Loucy (cell line): ENCODE results near the gene ARHGAP20.

Source experiments
- H2AFZ ChIP-seq: fragments of 200-600 bp; sonication (generic); 2 replicates; pipeline ENCODE4 v1.6.0; 2016; ENCODE audit warnings: antibody characterized with exemption, mild to moderate bottlenecking, low read length, moderate library complexity
- H3F3A ChIP-seq: fragments of 200-600 bp; 2 replicates; pipeline ENCODE4 v1.6.0; 2016; ENCODE audit warnings: antibody characterized with exemption, low read depth, mild to moderate bottlenecking
- H3K27me3 ChIP-seq: fragments of 200-600 bp; sonication (generic); 2 replicates; pipeline ENCODE4 v1.6.1; 2014; ENCODE audit warnings: low read length, mild to moderate bottlenecking; ENCODE audit not compliant: insufficient read depth, poor library complexity, severe bottlenecking
- H3K36me3 ChIP-seq: fragments of 200-600 bp; sonication (generic); 2 replicates; pipeline ENCODE4 v1.6.1; 2016; ENCODE audit warnings: low read length; ENCODE audit not compliant: insufficient read depth
- H3K4me1 ChIP-seq: fragments of 200-600 bp; sonication (generic); 2 replicates; pipeline ENCODE4 v1.5.1; 2014; ENCODE audit warnings: low read length, mild to moderate bottlenecking; ENCODE audit not compliant: insufficient read depth, poor library complexity, severe bottlenecking
- H3K4me2 ChIP-seq: fragments of 200-600 bp; sonication (generic); 2 replicates; pipeline ENCODE4 v1.6.0; 2014; ENCODE audit warnings: antibody characterized with exemption, low read length, low read depth, mild to moderate bottlenecking; ENCODE audit not compliant: poor library complexity, severe bottlenecking
- H3K4me3 ChIP-seq: fragments of 200-600 bp; sonication (generic); 2 replicates; pipeline ENCODE4 v1.5.1; 2014; ENCODE audit warnings: low read length, mild to moderate bottlenecking, mixed read lengths; ENCODE audit not compliant: poor library complexity, severe bottlenecking
- H3K79me2 ChIP-seq: fragments of 200-600 bp; sonication (generic); 2 replicates; pipeline ENCODE4 v1.6.1; 2014; ENCODE audit warnings: low read length; ENCODE audit not compliant: insufficient read depth
- H3K9ac ChIP-seq: fragments of 200-600 bp; sonication (generic); 2 replicates; pipeline ENCODE4 v1.6.0; 2014; ENCODE audit warnings: mild to moderate bottlenecking, low read depth, low read length, moderate library complexity; ENCODE audit not compliant: poor library complexity, severe bottlenecking
- H3K9me2 ChIP-seq: fragments of 200-600 bp; sonication (generic); replicated peaks from 2 replicates; pipeline ENCODE4 v1.6.1; 2016; ENCODE audit warnings: low read depth, low read length, mixed read lengths
- H3K9me3 ChIP-seq: fragments of 200-600 bp; sonication (generic); 2 replicates; pipeline ENCODE4 v1.6.1; 2014; ENCODE audit warnings: mild to moderate bottlenecking, antibody characterized with exemption, low read length, low read depth; ENCODE audit not compliant: insufficient read depth
- H4K20me1 ChIP-seq: fragments of 200-600 bp; sonication (generic); 2 replicates; pipeline ENCODE4 v1.6.0; 2014; ENCODE audit warnings: antibody characterized with exemption, low read length, mild to moderate bottlenecking; ENCODE audit not compliant: insufficient read depth, poor library complexity, severe bottlenecking
- EZH2phosphoT487 ChIP-seq: fragments of 200-600 bp; IDR thresholded peaks from 2 replicates; pipeline ENCODE4 v1.6.1; 2018; ENCODE audit warnings: antibody characterized with exemption, mild to moderate bottlenecking, moderate library complexity, borderline replicate concordance
- TF ChIP-seq, protein P1 (sequence below): fragments of 200-600 bp; sonication (generic); conservative IDR thresholded peaks from 2 replicates; pipeline ENCODE4 v1.5.1; 2014; ENCODE audit warnings: mild to moderate bottlenecking, antibody characterized with exemption, low read length

ARHGAP20 gene

DNA sequence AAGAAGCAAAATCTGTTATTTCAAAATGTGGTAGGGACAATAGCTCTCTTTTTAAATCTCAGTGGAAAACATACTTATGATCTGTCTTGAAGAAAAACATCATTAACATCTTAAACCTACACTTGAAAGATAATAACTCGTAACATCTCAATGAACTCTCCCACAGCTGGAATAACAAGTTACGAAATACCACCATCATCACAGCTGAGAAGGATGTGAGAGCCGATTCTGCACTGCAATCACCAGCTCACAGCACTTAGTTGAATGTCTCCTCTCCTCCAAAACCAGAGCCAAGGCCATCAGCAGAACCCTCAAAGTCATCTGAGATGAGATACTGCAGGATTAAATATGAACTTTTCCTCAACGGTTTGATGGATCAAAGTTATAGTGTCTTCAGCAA, 124.3 kb downstream of the ARHGAP20 start:
- H3K9ac ChIP-seq = no peak overlapping the region
- no peak overlapping the region for H2AFZ ChIP-seq
- no peaks in the 10 kb centered on the region for H3K27me3 ChIP-seq
- no peaks in the 10 kb centered on the region for H4K20me1 ChIP-seq
- no peak overlapping the region for H3K4me3 ChIP-seq
- H3K79me2 ChIP-seq = no peaks in the 10 kb centered on the region
- TF ChIP-seq EZH2phosphoT487 = no peak
- TF ChIP-seq, protein P1, sequence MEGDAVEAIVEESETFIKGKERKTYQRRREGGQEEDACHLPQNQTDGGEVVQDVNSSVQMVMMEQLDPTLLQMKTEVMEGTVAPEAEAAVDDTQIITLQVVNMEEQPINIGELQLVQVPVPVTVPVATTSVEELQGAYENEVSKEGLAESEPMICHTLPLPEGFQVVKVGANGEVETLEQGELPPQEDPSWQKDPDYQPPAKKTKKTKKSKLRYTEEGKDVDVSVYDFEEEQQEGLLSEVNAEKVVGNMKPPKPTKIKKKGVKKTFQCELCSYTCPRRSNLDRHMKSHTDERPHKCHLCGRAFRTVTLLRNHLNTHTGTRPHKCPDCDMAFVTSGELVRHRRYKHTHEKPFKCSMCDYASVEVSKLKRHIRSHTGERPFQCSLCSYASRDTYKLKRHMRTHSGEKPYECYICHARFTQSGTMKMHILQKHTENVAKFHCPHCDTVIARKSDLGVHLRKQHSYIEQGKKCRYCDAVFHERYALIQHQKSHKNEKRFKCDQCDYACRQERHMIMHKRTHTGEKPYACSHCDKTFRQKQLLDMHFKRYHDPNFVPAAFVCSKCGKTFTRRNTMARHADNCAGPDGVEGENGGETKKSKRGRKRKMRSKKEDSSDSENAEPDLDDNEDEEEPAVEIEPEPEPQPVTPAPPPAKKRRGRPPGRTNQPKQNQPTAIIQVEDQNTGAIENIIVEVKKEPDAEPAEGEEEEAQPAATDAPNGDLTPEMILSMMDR = no peak
- H3K4me1 ChIP-seq = no peaks in the 10 kb centered on the region
- H3K9me2 ChIP-seq = no peaks in the 10 kb centered on the region
- H3K9me3 ChIP-seq = no peaks in the 10 kb centered on the region
- H3F3A ChIP-seq = no peaks in the 10 kb centered on the region
- H3K4me2 ChIP-seq = no peak overlapping the region
- no peaks in the 10 kb centered on the region for H3K36me3 ChIP-seq

DNA sequence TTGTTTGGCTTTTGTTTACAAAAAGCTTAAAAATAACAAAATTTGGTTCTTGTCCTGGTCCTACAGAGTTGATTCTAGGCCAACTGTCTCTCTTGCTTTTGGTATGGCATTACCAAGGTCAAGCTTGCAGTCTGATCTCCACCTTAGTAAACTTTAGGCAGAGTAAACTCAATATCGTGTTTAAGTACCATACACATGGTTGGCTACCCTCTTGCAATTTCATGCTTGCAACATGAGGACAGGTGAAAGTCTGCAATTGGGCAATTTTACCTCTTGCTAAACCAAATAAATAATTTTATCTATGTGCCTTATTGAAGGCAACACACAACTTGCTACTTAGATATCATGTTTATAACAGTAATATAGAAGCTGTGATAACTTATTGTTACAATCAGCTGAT, 125.1 kb downstream of the ARHGAP20 start:
- H3F3A ChIP-seq = no peaks in the 10 kb centered on the region
- H3K36me3 ChIP-seq = no peaks in the 10 kb centered on the region
- no peak overlapping the region for H3K9ac ChIP-seq
- no peaks in the 10 kb centered on the region for H3K27me3 ChIP-seq
- H3K4me3 ChIP-seq = no peak overlapping the region
- no peak overlapping the region for H2AFZ ChIP-seq
- H3K9me2 ChIP-seq = no peaks in the 10 kb centered on the region
- no peaks in the 10 kb centered on the region for H3K79me2 ChIP-seq
- H3K4me1 ChIP-seq = no peaks in the 10 kb centered on the region
- H3K9me3 ChIP-seq = no peaks in the 10 kb centered on the region
- H3K4me2 ChIP-seq = no peak overlapping the region
- no peaks in the 10 kb centered on the region for H4K20me1 ChIP-seq
- TF ChIP-seq, protein P1 = no peak
- TF ChIP-seq EZH2phosphoT487 = no peak

DNA sequence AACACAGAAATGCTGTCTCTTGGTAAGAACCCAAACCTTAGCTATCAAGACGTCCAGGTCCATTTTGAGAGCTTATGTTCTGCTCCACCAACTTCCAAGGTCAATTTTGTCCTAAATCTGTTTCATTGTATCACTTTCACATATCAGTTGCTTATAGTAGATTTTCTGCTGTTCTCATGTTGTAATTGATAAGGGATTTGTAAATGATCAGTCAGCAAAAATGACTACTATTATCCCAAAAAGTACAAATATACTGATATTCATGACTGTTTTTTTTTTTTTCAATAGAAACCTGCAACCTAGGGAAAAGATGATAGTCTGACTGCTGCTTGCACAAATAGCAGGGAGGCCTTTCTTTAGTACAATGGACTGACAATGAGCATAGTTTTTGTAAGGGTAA, 128.1 kb downstream of the ARHGAP20 start:
- Histone ChIP-seq H3K9me3 (no peaks in the 10 kb centered on the region), H3K79me2 (no peaks in the 10 kb centered on the region), H3K4me1 (no peaks in the 10 kb centered on the region), H3K36me3 (no peaks in the 10 kb centered on the region), H3K9me2 (no peaks in the 10 kb centered on the region), H2AFZ (no peak overlapping the region), H3K4me3 (no peak overlapping the region), H4K20me1 (no peaks in the 10 kb centered on the region), H3K27me3 (no peaks in the 10 kb centered on the region), H3K9ac (no peak overlapping the region), H3F3A (no peaks in the 10 kb centered on the region), H3K4me2 (no peak overlapping the region)
- no peak for TF ChIP-seq EZH2phosphoT487
- TF ChIP-seq, protein P1 = no peak
